ENCODE data around the gene UQCRQ.

The UQCRQ gene

GRCh38 chr5:132870801-132871200 lies 4.4 kb downstream of the UQCRQ start (continued):
- TF ChIP-seq PATZ1 (CRISPR knock-in tag; IDR thresholded peaks at IDR 0.05; ENCODE audit: borderline replicate concordance) (no peak), TCF4 (CRISPR knock-in tag; IDR thresholded peaks at IDR 0.05; ENCODE audit: borderline replicate concordance) (no peak), ZNF70 (CRISPR knock-in tag; IDR thresholded peaks at IDR 0.05) (no peak), BACH2 (CRISPR knock-in tag; IDR thresholded peaks at IDR 0.05; ENCODE audit: borderline replicate concordance) (no peak), CREB5 (CRISPR knock-in tag; IDR thresholded peaks at IDR 0.05; ENCODE audit: low read depth) (no peak), ISL1 (CRISPR knock-in tag; IDR thresholded peaks at IDR 0.05) (no peak)
- TF ChIP-seq, protein P1, sequence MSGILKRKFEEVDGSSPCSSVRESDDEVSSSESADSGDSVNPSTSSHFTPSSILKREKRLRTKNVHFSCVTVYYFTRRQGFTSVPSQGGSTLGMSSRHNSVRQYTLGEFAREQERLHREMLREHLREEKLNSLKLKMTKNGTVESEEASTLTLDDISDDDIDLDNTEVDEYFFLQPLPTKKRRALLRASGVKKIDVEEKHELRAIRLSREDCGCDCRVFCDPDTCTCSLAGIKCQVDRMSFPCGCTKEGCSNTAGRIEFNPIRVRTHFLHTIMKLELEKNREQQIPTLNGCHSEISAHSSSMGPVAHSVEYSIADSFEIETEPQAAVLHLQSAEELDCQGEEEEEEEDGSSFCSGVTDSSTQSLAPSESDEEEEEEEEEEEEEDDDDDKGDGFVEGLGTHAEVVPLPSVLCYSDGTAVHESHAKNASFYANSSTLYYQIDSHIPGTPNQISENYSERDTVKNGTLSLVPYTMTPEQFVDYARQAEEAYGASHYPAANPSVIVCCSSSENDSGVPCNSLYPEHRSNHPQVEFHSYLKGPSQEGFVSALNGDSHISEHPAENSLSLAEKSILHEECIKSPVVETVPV (CRISPR knock-in tag; IDR thresholded peaks at IDR 0.05), result no peak

DNA sequence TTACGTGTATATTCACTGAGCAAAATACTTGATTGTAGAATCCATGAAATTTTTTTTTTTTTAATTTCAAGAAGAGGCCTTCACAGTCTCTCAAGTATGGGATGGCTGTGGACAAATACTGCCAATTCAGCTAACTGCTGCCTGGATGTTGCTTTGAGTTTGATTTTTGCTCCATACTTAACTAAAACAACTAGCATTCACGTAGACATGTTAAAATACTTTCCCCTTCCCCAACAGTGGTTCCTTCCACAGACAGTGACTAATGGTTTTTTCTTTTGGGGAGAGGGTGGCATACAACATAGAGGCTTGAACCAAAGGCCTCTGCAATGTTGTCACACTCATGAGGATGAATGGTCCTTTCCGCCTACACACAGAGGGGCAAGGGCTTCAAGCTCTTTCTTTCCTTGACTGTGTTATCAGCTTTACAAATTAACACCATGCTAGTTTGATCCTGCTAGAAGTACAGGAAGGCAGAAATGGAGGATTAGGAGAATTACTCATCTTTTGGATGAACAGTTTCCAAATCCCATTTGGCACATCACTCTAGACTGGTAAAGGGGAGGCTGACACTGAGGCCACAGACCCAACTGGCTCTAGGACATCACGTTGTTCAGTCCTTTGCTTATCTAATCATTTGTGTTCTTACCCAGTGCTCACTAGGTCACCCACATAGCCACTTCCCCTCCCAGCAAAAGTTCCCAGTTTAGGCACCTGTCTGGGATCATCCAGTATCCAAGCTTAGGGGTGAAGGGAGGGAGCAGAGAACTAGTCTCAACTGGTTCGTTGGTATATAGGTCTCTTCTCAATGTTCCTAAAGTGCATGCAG lies 5.2 kb downstream of the UQCRQ start:
- no peak for TF ChIP-seq PPARA (CRISPR knock-in tag; IDR thresholded peaks at IDR 0.05; ENCODE audit: borderline replicate concordance)
- no peak for TF ChIP-seq PATZ1 (CRISPR knock-in tag; IDR thresholded peaks at IDR 0.05; ENCODE audit: borderline replicate concordance)
- TF ChIP-seq ZFP30 (CRISPR knock-in tag; IDR thresholded peaks at IDR 0.05), result no peak
- no peak for TF ChIP-seq ZFP3 (CRISPR knock-in tag; IDR thresholded peaks at IDR 0.05)
- no peak for TF ChIP-seq ZNF8 (CRISPR knock-in tag; IDR thresholded peaks at IDR 0.05)
- no peak for TF ChIP-seq GLIS3 (CRISPR knock-in tag; IDR thresholded peaks at IDR 0.05)
- peak; percentile 9; the same call in 2 of the 3 replicates for ATAC-seq

DNA sequence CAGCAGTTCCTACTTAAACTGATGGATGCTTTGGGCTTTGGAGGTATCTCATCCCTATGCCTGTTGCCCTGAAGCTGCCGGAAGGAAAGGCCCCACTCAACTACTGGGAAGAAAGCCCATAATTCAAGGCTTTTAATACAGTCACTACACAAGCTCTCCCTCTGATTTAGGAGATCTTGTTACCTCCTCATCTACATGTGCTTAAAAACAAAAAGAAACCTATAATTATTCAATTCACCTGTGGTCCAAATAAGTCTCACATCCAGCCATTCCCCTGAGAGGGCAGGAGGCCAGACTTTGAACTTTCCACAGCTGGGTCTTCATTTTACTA lies 6.3 kb downstream of the UQCRQ start:
- no peak for ATAC-seq
- no peak for TF ChIP-seq ZNF8 (CRISPR knock-in tag; IDR thresholded peaks at IDR 0.05)

DNA sequence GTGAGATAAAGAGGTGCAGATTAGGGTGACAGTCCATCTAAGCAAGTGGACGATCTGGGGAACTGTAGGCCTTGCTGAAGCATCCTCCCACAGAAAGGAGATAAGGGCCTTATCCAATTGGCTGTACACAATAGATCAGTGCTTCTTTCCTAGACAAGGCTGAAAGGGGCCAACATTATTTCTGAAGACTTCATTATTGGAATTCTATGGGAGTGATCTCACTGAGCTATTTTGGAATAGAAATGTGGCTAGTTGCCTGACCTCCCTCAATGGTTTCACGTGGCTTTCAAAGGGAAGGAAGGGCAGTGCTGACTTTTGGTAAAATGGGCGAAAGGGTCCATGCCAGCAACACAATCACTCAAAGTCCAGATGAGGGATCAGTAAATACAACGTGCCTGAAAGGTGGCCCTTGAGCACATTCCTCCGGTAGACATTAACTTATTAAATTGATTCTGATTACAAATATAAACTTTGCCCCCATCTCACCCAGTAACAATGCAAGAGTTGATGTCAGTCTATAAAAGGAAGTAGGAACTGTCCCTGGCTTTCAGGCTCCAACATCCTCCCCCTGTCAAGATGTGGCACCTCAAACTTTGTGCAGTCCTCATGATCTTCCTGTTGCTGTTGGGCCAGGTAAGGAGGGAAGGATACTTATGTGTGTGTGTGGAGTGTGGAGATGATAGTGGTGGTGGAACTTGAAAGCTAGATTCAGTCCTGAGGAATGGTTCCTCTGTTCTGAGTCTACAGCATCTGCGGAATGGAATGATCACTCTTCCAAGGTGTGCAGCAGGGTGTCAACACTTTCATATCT lies 6.9 kb downstream of the UQCRQ start, which contains the start of gene LEAP2:
TSS of gene LEAP2 (plus strand) at position 550 of the 811 bp plus-strand sequence. CDS start at position 577, 27 bp downstream.
- TF ChIP-seq ZNF8 (CRISPR knock-in tag; IDR thresholded peaks at IDR 0.05), result no peak
- no peak for TF ChIP-seq ZC3H10 (CRISPR knock-in tag; IDR thresholded peaks at IDR 0.05)
- TF ChIP-seq SNAI2 (CRISPR knock-in tag; IDR thresholded peaks at IDR 0.05), result no peak
- TF ChIP-seq PPARA (CRISPR knock-in tag; IDR thresholded peaks at IDR 0.05; ENCODE audit: borderline replicate concordance), result no peak
- TF ChIP-seq ZNF70 (CRISPR knock-in tag; IDR thresholded peaks at IDR 0.05), result no peak
- TF ChIP-seq BACH2 (CRISPR knock-in tag; IDR thresholded peaks at IDR 0.05; ENCODE audit: borderline replicate concordance), result no peak
- no peak for TF ChIP-seq GLIS3 (CRISPR knock-in tag; IDR thresholded peaks at IDR 0.05)
- TF ChIP-seq ESRRG (CRISPR knock-in tag; IDR thresholded peaks at IDR 0.05), result no peak
- no peak for TF ChIP-seq ZFP3 (CRISPR knock-in tag; IDR thresholded peaks at IDR 0.05)
- no peak for TF ChIP-seq OSR1 (CRISPR knock-in tag; IDR thresholded peaks at IDR 0.05)
- TF ChIP-seq, protein P2, sequence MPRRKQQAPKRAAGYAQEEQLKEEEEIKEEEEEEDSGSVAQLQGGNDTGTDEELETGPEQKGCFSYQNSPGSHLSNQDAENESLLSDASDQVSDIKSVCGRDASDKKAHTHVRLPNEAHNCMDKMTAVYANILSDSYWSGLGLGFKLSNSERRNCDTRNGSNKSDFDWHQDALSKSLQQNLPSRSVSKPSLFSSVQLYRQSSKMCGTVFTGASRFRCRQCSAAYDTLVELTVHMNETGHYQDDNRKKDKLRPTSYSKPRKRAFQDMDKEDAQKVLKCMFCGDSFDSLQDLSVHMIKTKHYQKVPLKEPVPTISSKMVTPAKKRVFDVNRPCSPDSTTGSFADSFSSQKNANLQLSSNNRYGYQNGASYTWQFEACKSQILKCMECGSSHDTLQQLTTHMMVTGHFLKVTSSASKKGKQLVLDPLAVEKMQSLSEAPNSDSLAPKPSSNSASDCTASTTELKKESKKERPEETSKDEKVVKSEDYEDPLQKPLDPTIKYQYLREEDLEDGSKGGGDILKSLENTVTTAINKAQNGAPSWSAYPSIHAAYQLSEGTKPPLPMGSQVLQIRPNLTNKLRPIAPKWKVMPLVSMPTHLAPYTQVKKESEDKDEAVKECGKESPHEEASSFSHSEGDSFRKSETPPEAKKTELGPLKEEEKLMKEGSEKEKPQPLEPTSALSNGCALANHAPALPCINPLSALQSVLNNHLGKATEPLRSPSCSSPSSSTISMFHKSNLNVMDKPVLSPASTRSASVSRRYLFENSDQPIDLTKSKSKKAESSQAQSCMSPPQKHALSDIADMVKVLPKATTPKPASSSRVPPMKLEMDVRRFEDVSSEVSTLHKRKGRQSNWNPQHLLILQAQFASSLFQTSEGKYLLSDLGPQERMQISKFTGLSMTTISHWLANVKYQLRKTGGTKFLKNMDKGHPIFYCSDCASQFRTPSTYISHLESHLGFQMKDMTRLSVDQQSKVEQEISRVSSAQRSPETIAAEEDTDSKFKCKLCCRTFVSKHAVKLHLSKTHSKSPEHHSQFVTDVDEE (CRISPR knock-in tag; IDR thresholded peaks at IDR 0.05), result no peak
- TF ChIP-seq CREB5 (CRISPR knock-in tag; IDR thresholded peaks at IDR 0.05; ENCODE audit: low read depth), result no peak
- TF ChIP-seq PATZ1 (CRISPR knock-in tag; IDR thresholded peaks at IDR 0.05; ENCODE audit: borderline replicate concordance), result no peak
- no peak for ATAC-seq

All from SK-N-SH treated with all-trans-retinoic acid at 6 μM for 48 hours (cell line).